Stimulated activated CD4-positive, alpha-beta T cell treated with anti-CD3 and anti-CD28 coated beads, Interleukin-12 subunit alpha, Interleukin-12 subunit beta, amount 100 ng/mL, for 24 hours (primary cell): ENCODE data around the gene KRTAP10-2.
"Not testable (repeated sequence)": the region's sequence is repeated elsewhere in the genome, so short reads cannot be mapped to it uniquely, and the experiment has no call there.

Experiments used
- DNase-seq, 2 experiments: peaks; one replicate each; pipeline ENCODE4 v3.0.0-alpha.2; 2020; ENCODE audit warnings: low read depth in 2 of 2

KRTAP10-2 gene, protein sequence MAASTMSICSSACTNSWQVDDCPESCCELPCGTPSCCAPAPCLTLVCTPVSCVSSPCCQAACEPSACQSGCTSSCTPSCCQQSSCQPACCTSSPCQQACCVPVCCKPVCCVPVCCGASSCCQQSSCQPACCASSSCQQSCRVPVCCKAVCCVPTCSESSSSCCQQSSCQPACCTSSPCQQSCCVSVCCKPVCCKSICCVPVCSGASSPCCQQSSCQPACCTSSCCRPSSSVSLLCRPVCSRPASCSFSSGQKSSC

DNA sequence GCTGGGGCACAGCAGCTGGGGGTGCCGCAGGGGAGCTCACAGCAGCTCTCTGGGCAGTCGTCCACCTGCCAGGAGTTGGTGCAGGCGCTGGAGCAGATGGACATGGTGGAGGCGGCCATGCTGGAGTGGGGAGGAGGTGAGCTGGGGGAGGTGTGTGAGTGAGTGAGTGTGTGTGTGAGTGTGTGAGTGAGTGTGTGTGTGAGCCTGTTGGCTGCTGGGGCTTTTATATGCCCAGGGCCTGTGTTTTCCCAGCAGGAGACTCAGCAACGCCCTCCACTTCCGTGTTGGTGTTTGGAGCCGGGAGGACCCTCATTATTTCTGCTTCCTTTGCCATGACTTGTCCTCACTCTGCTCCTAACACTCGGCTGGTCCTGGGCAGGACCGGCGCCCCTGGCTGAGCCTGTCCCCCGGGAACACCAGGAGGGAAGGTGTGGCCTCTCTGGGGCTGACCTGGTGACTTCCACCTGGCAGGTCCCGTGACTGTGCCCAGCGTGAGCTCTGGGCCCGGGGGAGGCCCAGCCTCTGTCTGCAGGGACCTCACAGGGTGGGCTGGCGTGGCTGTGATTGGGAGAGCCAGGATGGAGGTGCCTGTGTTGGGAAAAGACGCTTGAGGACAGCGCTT, at the start of gene KRTAP10-2:
Gene KRTAP10-2, minus strand, starts transcription at position 166 of the 622 bp plus-strand sequence. Its CDS starts 47 bp downstream, at position 119.
- DNase-seq, result no peak

DNA sequence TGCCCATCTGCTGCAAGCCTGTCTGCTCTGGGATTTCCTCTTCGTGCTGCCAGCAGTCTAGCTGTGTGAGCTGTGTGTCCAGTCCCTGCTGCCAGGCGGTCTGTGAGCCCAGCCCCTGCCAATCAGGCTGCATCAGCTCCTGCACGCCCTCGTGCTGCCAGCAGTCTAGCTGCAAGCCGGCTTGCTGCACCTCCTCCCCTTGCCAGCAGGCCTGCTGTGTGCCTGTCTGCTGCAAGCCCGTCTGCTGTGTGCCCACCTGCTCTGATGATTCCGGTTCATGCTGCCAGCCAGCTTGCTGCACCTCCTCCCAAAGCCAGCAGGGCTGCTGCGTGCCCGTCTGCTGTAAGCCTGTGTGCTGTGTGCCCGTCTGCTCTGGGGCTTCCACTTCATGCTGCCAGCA, 49.8 kb upstream of the KRTAP10-2 start:
- DNase-seq, result not testable (repeated sequence)

DNA sequence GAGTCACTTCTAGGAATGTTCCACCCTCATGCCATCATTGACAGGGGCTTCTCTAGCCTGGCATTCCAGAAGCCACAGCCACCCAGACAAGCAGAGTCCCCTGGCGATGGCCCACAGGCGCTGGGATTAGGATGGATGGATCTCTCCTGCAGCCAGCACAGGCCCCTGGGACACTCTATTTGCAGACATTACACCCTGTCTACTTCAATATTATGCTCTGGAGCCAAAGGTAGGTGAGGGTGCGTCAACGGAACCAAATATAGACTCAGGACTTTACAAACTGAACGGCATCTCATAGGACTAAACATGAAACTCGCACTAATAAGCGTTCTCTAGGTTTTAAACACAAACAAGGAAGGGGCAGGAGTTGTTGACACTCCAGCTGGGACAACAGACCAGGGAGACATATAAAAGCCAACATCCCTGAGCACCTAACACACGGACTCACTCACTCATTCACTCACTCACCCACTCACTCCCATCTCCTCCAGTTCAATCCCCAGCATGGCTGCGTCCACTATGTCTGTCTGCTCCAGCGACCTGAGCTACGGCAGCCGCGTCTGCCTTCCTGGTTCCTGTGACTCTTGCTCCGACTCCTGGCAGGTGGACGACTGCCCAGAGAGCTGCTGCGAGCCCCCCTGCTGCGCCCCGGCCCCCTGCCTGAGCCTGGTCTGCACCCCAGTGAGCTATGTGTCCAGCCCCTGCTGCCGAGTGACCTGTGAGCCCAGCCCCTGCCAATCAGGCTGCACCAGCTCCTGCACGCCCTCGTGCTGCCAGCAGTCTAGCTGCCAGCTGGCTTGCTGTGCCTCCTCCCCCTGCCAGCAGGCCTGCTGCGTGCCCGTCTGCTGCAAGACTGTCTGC, 49.0 kb upstream of the KRTAP10-2 start, which contains the start of gene KRTAP10-7:
Gene KRTAP10-7, plus strand, starts transcription at position 480 of the 861 bp plus-strand sequence. Its CDS starts 25 bp downstream, at position 505.
- DNase-seq, result not testable (repeated sequence)

DNA sequence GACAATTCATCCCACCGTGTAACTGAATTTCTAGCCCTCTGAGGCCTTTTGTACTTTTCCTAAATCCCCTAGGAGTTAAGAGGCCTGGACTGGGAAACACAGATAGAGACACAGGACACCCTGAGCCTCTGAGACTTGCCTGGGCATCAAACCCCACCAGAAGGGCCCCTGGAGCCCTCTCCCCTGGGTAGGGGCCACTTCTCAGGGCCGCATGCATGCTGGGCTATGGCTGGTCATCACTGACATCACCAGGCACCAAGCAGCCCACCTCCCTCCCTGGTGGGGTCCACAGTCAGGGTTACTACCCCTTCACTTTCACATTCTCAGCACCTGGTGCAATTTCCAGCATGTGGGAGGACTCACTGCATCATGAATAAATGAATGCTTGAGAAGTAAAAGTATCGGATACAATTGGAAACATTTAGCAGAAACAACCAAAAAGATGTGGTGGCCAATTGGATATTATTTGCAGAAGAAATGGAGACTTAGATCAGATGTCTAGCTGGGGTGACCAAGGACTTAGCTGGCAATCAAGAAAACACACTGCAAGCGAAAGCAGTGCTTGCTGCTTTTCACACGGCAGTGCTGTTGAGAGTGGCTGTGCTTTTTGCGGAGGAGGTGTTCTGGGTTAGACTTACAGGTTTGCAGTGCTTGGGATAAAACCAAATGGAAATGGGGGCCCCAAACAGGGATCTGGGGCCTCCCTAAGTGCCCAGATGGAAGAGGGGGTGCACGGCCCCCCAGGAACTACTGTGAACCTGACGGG, 48.1 kb upstream of the KRTAP10-2 start:
- no peak for DNase-seq

DNA sequence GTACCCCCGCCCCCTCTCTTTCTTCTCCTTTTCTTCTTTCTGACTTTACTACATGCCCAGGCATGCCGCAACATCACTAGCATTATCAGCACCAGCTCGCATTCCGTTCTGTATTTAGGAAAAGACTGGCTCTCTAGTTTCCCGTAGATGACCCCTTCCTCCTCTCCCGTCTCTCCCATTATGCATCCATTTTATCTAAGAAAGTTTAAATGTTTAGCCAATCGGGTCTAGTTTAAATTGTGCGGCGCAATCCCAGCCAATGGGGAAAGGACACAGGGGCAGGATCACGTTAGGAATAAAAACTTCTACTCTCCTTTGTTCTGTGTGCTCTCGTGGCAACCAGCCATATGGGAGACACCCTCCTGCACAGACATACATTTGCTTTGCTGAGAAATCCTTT, 46.8 kb upstream of the KRTAP10-2 start:
- DNase-seq, result no peak

DNA sequence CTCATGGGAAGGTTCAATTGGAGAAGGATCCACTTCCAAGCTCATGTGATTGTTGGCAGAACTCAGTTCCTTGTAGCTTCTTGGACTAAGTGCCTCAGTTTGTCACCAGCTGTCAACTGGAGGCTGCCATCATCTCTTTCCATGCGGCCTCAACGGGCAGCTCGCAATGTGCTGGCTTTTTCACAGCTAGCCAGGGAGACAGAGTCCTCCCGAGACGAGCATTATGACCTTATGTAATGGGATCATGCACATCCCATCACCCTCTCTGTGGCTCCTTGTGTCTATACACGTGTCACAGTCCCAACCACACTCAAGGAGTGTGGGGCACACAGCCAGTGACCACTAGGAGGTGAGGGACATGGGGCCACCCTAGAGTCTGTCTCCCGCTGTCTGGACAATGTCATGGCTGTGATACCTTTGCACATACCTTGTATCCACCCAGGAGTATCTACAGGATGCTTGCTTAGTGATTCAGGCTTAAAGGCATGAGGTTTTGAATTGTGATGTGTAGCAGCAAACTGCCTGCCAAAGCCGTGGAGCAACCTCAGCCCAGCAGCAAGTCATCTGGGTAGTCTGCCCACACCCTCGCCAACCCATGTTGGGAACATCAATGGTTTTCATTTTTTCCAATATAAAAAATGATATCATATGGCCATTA, 44.9 kb upstream of the KRTAP10-2 start:
- no peak for DNase-seq

DNA sequence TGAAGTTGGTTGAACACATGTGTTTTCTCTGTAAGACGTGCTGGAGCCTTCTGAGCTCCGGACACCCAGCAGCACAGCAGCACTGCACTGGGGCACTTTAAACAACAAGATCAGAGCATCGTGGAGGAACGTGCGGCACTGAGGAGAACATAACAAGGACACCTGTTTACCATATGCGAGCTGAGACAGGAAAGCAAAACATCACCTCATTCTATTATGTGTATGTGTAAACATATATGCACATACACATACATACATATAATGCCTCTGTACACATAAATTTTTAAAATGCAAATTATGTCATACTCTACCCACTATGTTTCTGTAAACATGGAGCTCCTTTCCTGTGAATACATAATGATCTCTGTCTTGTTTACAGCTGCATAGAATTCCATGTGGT, 44.2 kb upstream of the KRTAP10-2 start:
- DNase-seq, result no peak

DNA sequence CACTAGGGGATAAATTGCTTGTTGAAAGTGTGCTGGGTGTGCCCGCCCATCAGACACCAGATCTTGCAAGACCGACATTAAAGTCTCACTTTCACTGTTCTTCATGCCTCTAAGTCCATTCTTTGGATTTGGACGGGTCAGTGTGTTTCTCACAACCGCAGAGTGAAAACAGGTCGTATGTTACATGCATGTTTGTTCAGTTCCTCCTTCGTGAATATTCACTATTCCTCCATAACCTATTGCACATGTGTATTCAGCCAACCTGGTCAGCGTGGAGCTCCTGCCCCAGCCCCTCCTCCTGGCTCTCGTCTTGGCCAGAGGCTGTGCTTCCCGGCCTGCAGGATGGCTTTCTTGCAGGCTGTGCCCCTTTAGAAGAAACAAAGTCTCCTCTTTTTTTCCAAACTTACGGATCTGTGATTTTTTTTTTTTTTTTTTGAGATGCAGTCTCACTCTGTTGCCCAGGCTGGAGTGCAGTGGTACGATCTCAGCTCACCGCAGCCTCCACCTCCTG, 43.2 kb upstream of the KRTAP10-2 start:
- no peak for DNase-seq

DNA sequence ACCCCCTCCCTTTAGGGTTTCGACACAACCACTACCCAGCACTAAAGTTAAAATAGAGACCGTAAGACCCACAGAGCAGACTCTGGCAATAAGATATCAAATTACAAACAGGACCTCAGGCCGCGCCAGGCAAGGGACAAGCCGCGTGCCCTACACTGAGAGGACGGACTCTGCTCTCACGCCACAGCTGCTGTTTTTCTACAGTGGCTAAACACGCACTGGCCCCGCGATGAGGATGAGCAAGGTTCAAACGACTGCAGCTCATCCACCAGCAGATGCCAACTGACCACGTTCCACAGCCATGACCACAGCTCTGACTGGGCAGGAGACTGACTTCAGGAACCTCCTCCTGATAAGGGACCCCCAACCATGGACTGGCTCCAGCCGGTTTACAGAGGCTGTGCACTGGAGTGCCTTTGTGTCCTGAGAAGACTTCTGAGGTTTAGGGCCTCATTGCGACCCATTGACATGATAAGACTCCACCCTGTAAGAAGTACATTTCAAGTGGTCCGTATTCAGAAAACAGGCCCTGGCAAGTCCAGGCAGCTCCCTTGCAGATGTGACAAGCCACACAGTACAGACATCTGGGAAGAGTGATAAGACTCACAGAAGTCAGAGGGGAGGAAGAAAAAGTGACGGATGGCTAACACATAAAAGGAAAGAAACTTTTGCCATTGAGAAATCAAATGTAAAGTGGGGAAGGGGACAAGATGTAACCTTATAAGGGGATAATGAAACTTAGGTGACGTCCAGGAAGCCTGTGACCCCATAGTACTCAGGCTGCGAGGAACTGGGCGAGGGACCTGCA, 42.5 kb upstream of the KRTAP10-2 start:
- DNase-seq, result no peak

DNA sequence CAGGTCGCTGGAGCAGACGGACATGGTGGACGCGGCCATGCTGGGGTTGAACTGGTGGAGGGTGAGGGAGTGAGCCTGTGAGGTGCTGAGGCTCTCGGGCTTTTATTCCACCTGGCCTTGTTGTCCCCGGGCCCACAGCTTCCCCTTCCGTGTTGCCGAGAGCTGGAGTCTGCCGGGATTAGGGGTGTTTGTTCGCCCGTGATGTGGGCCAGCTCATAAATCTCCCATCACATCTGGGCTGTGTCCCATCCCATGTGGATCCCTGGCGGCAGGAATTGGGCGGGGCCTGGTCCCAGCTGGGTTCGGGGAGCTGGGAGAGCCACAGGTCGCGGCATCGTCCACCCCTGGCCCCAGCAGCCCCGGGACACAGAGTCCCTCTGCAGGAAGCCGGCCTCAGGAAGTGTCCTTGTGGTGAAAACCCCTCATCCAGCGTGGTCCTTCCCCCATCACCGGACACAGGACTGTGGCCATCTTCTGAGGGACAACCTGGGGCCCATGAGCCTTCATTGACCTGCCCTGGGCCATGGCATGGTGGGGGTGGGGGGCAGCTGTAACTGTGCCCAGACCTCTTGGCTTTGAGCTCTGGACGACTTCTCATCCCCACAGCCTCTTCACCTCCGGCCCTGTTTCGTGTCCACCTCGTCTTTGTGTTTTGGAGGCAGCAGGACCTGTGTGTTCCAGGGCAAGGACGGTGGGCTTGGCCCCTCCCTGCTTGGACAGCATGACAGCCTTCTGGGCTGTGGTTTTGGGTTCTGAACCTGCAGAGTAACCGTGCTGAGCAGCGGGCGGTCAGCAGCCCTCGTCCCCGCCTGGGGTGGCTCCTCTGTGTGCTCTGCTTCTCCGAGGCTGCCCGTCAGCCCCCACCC, 41.4 kb upstream of the KRTAP10-2 start, which contains the start of gene KRTAP10-6:
Gene KRTAP10-6, minus strand, starts transcription at position 60 of the 866 bp plus-strand sequence. Its CDS starts 21 bp downstream, at position 39.
- no peak for DNase-seq

DNA sequence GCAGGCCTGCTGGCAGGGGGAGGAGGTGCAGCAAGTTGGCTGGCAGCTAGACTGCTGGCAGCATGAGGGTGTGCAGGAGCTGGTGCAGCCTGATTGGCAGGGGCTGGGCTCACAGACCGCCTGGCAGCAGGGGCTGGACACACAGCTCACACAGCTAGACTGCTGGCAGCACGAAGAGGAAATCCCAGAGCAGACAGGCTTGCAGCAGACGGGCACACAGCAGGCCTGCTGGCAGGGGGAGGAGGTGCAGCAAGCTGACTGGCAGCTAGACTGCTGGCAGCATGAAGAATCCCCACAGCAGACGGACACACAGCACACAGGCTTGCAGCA, 40.5 kb upstream of the KRTAP10-2 start:
- not testable (repeated sequence) for DNase-seq

DNA sequence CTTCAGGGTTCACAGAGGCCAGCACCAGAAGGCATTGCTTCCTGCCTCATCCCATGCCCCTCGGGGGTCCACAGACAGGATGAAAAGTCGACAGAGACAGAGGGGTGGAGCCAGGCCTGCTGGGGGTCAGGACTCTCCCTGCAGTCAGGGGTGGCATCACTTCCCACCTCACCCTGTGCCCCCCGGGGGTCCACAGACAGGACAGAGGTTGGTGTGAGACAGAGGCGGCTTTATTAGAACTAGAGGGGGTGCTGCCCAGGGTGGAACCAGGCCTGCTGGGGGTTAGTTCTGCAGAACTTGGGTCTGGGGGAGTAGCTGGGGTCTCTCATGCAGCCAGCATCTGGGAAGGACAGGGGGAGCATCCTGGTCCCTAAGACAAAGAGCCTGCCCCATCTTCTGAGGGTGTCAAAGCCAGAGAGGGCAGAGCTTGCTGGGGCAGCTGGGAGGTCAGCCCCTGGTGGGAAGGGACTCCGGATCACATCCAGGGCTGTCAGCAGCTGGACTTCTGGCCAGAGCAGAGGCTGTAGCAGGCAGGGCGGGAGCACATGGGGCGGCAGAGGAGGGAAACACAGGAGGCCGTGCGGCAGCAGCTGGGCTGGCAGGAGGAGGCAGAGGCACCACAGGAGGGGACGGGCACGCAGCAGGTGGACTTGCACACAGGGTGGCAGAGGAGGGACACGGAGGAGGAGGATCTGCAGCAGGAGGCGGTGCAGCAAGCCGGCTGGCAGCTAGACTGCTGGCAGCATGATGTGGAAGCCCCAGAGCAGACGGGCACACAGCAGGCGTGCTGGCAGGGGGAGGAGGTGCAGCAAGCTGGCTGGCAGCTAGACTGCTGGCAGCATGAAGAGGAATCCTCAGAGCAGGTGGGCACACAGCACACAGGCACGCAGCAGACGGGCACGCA, 39.8 kb upstream of the KRTAP10-2 start:
- DNase-seq, result not testable (repeated sequence)

DNA sequence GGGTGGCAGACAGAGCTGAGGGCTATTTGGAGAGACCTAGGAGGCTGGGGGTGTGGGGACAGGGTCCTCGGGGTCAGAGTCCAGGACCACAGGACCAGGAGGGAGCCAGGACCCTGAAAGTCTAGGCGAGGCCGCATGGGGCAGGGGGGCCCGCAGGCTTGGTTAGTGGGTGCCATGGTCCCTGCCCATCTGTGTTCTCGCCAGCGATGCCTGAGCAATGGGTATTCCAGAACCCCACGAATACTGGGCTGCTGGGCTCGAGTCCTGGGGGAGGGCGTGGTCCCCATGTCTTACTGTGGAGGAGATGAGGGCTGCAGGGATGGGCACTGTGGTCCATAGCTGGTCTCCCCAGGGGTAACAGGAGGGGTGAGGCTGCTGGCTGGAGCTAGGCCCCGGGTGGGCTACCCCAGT, 39.0 kb upstream of the KRTAP10-2 start:
- no peak for DNase-seq

DNA sequence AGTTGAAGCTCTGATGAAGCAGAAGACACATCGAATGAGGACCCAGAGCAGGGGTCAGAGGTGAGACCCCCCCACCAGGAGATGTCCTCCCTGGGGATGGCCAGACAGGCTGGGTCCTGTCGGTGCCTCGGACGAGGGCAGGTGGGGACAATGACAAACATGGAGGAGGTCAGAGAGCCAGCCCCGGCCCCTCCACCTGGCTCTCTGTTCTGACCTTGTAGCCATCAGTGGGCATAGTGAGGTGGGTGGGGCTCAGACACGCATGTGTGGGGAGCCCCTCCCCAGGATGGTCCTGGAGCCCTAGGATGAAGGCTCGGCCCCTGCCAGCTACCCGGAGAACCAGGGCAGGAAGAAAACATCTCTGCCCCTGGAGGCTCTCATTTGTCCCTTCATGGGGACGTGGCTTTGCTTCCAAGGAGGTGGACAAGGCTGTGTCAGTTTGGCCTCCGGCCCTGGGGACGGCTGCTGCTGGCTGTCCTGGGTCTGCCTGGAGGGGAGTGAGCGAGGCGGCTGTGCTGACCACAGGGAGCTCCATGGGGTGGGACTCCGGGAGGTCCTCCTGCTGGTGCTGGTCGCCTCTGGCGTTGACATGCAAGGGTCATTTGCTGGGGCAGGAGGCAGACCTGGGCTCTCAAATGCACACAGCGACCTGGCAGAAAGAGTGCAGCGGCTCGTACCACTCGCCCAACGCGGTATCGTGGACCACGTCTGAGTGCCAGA, 38.4 kb upstream of the KRTAP10-2 start:
- no peak for DNase-seq

DNA sequence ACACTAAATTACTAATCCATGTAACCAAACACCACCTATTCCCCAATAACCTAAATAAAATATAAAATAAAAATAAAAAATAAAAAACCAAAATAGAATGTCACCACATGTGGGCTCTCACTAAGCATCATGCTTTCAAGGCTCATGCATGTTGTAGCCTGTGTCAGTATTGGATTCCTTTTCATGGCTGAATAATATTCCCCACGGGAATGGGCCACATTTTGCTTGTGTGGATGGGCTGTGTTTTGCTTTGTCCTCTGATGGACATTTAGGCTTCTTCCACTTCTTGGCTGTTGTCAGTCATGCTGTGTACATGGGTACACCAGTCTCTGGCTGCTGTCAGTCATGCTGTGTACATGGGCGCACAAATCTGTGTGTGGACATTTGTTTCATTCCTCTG, 37.8 kb upstream of the KRTAP10-2 start:
- no peak for DNase-seq

DNA sequence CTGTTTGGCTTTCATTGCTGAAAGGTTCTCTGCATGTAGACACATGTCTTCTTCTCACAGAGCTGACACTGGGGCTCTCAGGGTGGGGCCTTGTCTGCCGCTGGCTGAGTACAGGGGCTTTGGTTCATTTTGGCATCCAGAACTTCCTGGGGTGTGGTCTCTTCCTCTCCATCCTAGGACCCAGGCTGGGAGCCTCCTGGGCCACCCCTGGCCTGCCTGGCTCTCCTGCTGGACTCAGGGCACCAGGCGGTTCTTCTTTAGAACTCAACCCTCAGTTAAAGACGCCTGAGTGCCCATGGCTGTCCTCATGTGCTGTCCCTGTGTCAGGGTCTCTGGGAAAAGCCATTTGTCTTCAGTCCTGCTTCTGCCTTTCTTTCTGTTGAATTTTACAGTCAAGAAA, 34.6 kb upstream of the KRTAP10-2 start:
- DNase-seq, result no peak

DNA sequence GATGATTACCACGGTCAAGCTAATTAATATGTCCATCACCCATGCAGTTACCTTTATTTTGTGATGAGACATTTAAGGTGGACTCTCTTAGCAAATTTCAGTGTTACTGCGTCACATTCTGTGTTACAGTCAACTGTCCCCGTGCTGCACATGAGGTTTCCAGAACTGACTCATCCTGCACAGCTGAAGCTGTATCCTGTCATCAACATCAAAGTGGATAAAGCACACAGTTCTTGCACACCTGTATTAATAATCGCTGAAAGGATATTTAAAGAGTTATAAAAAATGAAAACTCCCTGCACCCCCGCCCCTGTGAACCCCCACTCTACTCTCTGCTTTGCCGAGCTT, 32.5 kb upstream of the KRTAP10-2 start:
- no peak for DNase-seq
